ENCODE measurements around the gene PPP2R1B.

Gene PPP2R1B

DNA sequence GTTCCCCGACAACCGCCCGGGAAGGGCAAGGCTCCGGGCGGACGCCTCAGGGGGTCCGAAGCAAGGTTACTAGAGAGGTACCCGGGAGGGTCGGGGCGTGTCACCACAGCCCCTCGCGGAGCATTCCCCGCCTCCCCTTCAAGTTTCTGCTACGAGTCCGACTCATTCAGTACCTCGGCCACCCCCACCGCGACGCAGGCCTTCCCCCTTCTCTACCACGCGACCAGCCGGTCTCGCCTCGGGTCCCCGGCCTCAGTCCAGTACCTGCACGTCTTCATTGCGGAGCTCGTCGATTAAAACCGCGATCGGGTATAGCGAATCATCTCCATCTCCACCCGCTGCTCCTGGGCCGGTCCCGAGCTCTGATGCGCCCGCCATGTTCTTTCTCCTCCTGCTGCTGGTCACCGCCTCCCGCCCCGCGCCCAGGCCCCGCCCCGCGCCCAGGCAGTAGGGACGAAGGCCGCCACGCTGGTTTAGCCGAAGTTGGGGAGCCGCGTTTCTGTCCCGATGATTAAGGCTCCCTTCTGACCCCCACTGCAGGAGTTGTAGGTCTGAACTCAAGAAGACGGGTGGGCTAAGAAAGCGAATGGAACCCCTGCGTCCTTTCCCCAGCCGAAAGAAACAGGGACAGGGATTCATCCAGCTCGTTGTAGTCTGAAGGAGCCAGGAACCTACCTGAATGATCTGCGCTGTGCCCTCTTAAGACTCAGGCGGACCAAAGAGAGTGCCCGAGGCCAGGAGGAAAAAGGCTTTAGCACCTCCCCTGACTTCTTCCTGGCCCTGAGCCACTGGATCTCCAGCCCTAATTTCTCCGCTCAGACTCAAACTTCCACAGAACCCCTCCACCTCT lies at the start of gene PPP2R1B:
Gene PPP2R1B, minus strand, starts transcription at position 406 of the 850 bp plus-strand sequence. Its CDS starts 28 bp downstream, at position 378.
- in situ Hi-C loops (cut with MboI; ENCODE audit: low sequenced_read_pairs) = no loop called here

DNA sequence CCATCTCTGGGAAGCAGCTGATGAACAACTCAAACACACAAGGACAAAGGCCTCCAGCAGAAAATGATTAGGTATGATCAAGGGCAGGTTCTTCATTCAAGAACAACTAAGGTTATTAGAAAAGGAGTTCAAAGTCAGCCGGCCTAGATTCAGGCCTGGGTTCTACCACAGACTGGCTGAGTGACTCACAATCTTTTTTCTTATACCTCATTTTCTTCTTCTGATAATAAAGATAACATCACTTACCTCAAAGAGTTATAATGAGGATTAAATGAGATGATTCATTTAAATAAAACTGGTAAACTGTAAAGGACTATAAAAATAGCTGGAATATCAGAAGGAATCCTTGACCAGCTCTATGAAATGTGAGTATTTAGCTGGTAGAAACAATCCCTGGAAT lies 49.3 kb upstream of the PPP2R1B start:
- in situ Hi-C loops (cut with MboI; ENCODE audit: low sequenced_read_pairs) = no loop called here

DNA sequence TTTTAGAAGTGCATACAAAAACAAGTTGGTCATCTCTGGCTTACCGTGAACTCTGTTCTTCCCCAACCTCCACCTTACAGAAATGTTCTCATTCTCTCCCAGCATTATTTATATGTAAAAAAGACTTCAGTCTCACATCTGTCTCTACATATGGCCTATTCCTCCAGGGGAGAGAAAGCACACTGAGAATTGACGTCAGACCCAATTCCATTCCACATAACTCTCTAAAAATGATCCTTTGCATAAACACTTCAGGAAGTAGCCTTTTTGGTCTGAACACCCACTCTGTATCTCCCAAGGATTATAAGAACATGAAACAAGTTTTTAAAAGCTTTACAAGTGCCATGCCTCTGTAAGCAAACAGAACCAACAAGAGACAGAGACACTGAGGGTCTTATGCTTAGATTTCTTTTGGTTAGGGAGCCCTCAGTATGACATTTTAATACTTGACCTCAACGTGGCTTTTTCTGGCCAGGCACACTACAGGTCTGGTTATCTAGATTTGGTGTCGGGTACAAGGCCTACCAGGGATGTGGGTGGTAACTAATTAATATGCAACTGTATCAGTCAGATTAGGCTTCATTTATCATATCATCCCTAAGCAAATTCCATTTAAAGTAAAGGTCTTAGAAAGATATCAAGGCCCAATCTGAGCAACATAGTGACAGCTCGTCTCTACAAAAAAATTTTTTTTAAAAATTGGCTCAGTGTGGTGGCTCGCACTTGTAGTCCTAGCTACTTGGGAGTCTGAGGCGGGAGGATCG lies 48.5 kb upstream of the PPP2R1B start:
- in situ Hi-C loops (cut with MboI; ENCODE audit: low sequenced_read_pairs) = no loop called here

DNA sequence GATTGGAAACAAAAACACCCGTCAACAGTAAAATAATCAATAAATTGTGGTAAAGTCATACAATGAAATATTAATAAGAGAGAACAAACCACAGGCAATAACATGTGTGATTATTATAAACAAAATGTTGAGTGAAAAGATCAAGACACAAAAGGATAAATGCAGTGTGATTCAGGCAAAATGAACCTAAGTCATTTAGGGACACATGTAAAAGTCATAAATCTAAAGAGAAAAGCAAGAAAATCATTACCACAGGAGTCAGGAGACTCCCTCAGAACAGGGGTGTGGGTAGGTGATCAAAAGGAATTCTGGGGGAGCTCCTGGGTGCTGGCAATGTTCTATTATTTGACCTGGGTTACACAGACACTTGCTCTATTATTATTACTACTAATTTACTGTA lies 47.9 kb upstream of the PPP2R1B start:
- in situ Hi-C loops (cut with MboI; ENCODE audit: low sequenced_read_pairs) = no loop called here

DNA sequence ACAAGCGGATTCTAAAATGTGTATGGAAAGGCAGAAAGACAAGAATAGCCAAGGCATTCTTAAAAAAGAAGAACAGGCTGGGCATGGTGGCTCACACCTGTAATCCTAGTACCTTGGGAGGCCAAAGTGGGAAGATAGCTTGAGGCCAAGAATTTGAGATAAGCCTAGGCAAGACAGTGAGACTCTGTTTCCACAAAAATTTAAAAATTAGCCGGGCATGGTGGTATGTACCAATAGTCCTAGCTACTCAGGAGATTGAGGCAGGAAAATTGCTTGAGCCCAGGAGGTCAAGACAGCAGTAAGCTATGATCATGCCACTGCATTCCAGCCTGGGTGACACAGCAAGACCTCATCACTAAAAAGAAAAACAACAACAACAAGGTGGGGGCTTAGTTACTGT lies 46.0 kb upstream of the PPP2R1B start:
- in situ Hi-C loops (cut with MboI; ENCODE audit: low sequenced_read_pairs) = no loop called here

DNA sequence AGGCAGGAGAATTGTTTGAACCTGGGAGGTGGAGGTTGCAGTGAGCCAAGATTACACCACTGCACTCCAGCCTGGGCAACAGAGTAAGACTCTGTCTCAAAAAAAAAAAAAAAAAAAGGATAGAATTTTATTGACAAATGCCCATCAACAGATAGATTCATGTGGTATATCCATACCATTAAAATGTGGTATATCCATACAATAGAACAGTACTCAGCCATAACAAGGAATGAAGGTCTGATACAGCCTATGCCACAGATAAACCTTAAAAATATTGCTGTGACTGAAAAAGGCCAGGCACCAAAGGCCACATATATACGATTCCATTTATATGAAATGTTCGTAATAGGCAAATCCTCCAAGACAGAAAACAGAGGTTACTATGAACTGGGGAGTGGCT lies 45.3 kb upstream of the PPP2R1B start:
- in situ Hi-C loops (cut with MboI; ENCODE audit: low sequenced_read_pairs) = no loop called here

DNA sequence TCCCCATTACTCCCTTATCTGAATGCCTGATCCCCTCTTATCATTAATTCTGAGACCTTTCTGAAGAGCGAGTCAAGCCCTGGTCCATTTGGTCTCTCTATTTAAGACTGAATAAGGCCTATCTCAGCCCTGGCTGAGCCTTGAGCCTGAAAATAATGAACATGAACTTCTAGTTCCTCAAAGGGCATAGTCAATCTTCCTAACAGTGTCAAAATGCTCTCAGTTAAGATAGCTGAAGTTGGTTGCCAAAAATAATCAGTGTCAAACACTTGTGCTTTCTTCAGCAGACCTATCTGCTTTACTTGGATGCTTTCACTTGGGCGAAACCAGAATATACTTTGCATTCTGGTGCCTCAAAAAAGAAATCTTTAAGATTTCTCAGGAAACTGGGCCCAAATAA lies 42.6 kb upstream of the PPP2R1B start:
- in situ Hi-C loops (cut with MboI; ENCODE audit: low sequenced_read_pairs) = no loop called here

DNA sequence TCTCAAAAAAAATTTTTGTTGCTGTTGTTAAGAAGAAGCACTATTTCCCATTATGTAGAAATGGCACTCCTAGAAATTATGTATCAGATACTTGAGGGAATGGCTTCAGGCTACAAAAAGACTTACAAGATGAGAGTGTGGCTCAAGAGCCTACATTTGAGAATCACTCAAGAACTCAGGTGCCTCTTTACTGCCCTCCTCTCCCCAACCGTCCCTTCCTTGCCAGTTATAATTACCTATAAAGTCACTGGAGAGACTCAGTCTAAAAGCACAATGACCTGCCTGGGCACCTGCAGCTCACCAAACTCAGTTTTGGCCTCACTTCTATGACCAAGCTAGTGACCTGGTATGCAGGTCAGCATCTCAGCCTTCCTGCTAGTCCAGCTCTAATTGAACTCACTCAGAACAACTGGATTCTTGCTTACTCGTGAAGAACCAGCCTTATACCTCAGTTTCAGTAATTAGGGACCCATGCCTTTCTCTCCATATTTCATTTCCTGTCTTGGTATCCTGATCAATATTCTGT lies 41.9 kb upstream of the PPP2R1B start:
- in situ Hi-C loops (cut with MboI; ENCODE audit: low sequenced_read_pairs) = no loop called here

DNA sequence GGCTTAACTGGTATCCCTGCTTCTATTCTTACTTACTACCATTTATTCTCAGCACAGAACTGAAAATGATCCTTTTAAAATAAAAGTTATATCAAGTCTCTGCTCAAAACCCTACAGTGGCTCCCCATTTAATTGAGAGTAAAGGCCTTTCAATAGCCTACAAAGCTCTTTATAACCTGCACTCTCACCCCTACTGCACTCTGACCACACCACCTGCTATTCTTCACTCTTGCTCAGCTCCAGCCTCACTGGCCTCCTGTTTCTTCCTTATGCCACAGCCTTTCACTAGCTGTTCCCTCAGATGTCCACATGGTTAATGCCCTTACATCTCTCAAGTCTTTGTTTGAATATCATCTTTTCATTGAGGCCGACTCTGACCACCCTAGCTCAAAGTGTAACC lies 40.9 kb upstream of the PPP2R1B start:
- in situ Hi-C loops (cut with MboI; ENCODE audit: low sequenced_read_pairs) = no loop called here

DNA sequence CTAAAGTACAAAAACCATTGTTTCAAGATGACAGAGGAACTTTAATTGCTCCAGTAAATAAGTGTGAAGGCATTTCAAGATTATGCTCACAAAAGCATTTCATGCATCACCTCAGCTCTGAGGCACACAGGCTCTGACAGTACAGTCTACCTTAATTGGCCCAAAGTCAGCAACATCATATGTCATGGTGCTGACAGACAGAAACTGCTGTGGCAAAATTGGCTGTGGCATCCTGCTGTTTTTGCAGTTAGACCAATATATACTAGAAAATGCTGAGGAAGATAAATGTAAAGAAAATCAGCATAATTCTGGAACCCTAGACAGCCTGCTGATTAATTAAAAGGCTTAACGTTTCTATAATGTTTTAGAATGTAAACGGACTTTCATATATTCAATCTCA lies 34.9 kb upstream of the PPP2R1B start:
- in situ Hi-C loops (cut with MboI; ENCODE audit: low sequenced_read_pairs) = no loop called here

DNA sequence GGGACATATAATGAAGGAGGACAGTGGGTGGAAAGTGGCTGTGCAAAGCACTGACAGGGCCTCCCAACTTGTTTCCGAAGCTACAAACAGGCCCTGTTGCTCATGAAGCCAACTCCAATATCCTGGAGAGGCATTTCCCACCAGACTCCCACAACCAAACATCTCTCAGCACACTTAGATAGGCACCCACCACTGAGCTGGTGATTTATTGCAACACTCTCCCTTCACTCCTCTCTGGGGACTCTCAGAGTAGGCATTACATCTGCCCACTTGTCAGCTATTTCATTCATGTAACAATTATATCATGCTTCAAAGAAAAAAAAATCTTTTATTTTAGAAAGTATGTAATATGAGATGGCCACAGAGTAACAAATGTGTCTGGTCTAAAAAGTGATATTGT lies 32.1 kb upstream of the PPP2R1B start:
- in situ Hi-C loops (cut with MboI; ENCODE audit: low sequenced_read_pairs) = no loop called here

DNA sequence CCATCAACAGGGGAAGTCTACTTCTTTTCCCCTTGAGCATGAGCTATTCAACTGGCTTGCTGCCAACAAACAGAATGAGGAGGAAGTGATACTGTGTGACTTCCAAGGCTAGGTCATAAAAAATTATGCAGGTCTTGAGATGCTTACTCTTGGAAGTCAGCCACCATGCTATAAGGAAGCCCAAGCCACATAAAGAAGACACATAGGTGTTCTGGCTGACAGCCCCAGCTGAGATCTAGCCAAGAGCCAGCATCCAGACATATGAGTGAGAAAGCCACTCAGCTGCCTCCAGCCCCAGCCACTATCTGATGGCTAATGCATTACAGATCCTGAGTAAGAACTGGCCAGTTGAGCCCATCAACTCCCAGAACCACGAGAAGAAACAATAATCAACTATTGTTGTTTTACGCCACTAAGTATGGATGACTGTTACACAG lies 31.0 kb upstream of the PPP2R1B start:
- in situ Hi-C loops (cut with MboI; ENCODE audit: low sequenced_read_pairs) = no loop called here

DNA sequence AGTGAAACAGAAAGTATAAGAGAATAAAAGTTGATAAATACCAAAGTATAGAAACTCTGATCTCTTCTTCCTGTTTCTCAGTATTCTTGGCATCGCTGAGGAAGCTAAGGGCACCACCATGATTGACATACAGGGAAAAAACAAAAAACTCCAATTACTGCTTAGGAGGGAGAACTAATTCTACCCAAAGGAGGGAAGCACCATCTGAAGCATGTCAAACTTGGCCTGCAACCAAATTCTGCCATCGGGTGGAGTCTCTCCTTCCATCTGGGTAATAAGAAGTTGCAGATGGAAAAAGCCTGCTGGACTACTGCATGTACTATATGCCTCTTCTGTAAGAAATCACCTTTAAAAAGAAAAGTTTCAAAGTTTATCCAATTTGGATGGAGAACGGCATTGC lies 30.5 kb upstream of the PPP2R1B start:
- in situ Hi-C loops (cut with MboI; ENCODE audit: low sequenced_read_pairs) = no loop called here

DNA sequence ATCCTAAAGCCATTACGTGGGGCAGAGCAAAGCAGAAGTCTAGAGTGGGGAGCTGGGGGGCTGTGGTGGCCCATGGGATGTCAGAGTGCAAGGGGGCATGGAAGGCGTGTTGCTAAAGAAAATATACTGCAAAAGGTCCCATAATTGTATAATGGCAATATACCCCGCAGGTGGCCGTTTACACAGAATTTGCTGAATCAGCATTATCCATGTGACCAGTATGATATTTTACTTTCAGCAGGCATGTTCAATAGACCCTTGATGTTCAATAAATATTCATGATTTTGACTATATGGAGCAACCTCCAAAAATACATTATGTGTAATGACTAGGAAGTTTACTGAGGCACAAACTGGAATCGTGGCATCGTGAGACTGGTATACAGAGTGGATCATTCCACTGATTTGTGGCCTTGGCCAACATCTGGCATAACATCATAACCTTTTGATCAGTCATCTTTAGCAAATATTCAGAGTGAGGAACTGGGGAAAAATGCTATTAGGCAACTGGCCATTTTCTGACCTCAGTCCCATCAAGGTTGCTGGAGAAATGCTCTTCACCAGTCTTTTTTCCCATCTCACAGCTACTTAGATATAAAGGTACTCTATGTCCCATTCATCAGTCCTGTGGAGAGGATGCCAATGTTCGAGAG lies 29.3 kb upstream of the PPP2R1B start:
- in situ Hi-C loops (cut with MboI; ENCODE audit: low sequenced_read_pairs) = no loop called here

DNA sequence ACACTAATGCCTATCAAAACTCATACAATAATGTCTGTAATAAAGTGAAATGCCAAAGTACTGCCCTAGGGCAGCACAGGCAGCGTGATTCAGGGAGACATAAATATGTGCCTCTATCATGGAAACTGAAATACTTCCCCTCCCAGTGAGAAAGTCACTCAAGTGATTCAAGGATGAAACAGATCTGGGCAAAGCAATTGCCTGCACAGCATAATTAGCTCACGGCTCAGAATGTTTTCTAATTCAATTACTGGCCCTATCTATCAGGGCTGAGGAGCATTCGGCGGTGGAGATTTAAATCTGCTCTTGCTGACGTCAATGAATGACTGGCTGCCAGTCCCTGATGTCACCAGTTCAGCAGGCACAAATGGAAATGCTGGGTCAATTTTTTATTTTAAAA lies 27.7 kb upstream of the PPP2R1B start:
- in situ Hi-C loops (cut with MboI; ENCODE audit: low sequenced_read_pairs) = no loop called here

DNA sequence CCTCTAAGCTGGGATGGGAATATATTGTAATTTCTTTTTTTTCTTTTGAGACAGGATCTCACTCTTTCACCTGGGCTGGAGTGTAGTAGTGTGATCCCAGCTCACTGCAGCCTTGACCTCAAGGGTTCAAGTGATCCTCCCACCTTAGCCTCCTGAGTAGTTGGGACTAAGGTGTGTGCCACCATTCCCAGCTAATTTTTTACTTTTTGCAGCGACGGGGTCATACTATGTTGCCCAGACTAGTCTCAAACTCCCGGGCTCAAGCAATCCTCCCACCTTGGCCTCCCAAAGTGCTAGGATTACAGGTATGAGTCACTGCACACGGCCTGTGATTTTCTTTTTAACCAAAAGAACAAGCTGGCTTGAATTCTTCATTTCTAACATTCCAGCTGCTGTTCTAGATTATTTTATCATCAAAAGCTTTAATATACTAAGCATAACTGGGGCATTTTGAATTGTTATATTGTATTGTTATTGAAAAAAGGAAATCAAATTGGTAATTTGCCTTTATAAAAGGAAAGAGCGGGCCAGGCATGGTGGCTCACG lies 26.8 kb upstream of the PPP2R1B start:
- in situ Hi-C loops (cut with MboI; ENCODE audit: low sequenced_read_pairs) = no loop called here

DNA sequence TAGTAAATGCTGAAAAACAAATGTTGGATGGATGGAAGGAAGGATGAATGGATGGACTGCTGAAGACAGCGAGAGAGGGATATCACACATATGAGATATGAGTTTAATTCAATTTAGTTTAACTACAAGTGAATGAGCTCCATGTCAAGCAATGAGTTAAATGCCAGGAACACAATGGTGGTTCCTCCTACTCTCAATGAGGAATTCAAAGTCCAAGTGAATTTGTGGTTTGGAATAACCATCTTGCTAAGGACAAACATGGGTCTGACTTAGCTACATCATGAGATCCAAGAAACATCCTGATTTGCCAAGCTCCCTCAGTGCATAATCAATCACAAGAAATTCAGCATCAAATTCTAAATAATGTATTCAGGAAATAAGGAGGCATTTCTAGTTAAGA lies 26.1 kb upstream of the PPP2R1B start:
- in situ Hi-C loops (cut with MboI; ENCODE audit: low sequenced_read_pairs) = no loop called here

DNA sequence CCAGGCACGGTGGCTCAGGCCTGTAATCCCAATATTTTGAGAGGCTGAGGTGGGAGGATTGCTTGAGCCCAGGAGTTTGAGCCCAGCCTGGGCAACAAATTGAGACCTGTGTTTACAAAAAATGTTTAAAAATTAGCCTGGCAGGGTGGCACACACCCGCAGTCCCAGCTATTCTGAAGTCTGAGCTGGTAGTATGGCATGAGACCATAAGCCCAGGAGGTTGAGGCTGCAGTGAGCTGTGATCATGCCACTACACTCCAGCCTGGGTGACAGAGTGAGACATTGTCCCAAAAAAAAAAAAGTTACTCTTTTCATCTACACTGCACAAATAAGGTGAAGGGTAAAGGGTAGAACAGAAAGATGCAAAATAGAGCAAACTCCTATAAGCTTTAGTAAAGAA lies 22.3 kb upstream of the PPP2R1B start:
- in situ Hi-C loops (cut with MboI; ENCODE audit: low sequenced_read_pairs) = no loop called here

DNA sequence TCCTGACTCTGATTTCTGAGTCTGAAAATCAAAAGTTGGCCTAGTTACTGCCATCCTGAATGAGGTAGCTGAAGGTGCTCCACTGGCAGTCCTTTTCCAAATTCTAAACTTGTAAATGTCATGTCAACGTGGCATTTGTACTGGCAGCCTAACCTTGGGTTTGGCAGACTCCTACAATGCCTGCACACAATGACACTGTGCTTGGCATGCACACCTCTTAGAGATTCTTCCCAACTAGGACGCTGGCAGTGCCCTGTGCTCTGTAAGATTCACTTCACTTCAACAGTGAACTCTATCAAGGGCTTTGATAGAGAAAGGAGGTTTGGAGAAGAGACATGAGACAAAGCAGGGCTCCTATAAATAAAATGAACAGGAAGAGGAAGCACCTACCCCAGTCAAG lies 21.9 kb upstream of the PPP2R1B start:
- in situ Hi-C loops (cut with MboI; ENCODE audit: low sequenced_read_pairs) = no loop called here

DNA sequence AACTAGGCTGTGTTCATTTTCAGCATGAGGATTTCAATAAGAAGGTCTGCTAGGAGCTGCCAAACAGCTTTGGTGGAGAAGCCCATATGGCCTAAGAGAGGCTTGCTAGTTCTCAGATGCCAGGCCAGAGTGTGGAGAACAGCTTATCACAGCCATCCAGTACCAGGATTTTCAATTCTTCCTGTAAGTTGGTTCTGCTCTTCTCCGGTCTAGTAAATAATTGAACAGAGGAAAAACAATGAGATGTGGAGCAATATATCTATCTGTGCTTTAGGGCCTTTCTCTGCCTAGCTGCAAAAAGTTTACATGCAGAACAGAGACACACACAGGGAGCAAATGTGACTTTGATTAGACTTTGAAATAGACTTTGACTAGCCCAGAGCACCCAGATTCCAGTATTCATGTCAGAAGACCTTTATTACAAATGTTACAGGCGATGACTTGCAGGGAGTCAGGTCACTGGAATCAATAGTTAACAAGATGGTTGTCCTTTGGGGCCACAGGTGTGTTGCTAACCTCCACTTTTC lies 19.8 kb upstream of the PPP2R1B start:
- in situ Hi-C loops (cut with MboI; ENCODE audit: low sequenced_read_pairs) = no loop called here

DNA sequence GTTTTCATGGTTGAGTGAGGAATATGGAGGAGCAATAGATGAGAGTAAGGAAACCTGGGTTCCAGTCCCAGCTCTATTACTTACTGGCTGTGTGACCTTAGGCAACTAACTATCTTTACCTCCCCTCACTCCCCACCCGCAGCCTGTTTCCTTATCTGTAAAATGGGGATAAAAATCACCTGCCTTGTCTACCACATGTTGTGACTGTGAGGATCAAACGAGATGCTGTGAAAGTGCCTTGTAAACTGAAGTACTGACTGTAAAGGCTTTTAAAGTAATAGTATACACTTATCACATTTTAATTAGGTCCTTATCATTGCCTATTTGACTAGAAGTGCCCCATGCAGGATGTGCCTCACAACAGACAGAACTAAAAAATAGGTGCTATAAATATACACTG lies 18.9 kb upstream of the PPP2R1B start:
- in situ Hi-C loops (cut with MboI; ENCODE audit: low sequenced_read_pairs) = no loop called here

Data from hTERT RPE-1 (cell line).